CD8-positive, alpha-beta memory T cell (primary cell): ENCODE data around the gene OLFML2B. TPM values are rescaled to one million over a fixed set of nuclear protein-coding genes. Genes with fewer than 3 reads are reported as not detected.
A peak's percentile ranks its signal among the peaks of the same experiment; 100 is the strongest.

Experiments used
- CTCF ChIA-PET: fragments of 350-600 bp; sonication (Branson Sonifier 250); formaldehyde crosslinking; loops from one replicate; lab custom pipeline; 2021; ENCODE audit warnings: antibody characterized with exemption; lab: Charles Lee
- POLR2A ChIA-PET: fragments of 350-600 bp; sonication (Branson Sonifier 250); formaldehyde crosslinking; loops from one replicate; lab custom pipeline; 2021; ENCODE audit warnings: antibody characterized with exemption; lab: Charles Lee
- DNase-seq, 5 donors: peaks; one replicate each; pipeline versions ENCODE4 v3.0.0 to v3.0.0-alpha.2; 2020 to 2022; ENCODE audit warnings: mixed read lengths in 1 of 5
- H3K27ac ChIP-seq: one replicate; pipeline ENCODE4 v1.7.0; 2013; ENCODE audit warnings: low read depth, mild to moderate bottlenecking, low read length, moderate library complexity
- H3K27me3 ChIP-seq: 2 replicates; pipeline ENCODE4 v1.7.0; 2013; ENCODE audit warnings: low read length, mild to moderate bottlenecking; ENCODE audit not compliant: insufficient read depth, poor library complexity, severe bottlenecking
- H3K36me3 ChIP-seq: 2 replicates; pipeline ENCODE4 v1.7.0; 2013; ENCODE audit warnings: mild to moderate bottlenecking, low read length, moderate library complexity; ENCODE audit not compliant: insufficient read depth
- H3K4me1 ChIP-seq: 2 replicates; pipeline ENCODE4 v1.7.0; 2013; ENCODE audit warnings: mild to moderate bottlenecking, low read length, moderate library complexity; ENCODE audit not compliant: insufficient read depth
- H3K4me3 ChIP-seq: 2 replicates; pipeline ENCODE4 v1.7.0; 2013; ENCODE audit warnings: mild to moderate bottlenecking, low read length
- H3K9me3 ChIP-seq: 2 replicates; pipeline ENCODE4 v1.7.0; 2013; ENCODE audit warnings: mild to moderate bottlenecking, low read length
- H3K27ac Mint-ChIP-seq, 8 donors: one replicate each; pipeline ENCODE4 v1.8.0; 2020 to 2021; ENCODE audit warnings: mixed read lengths in 8 of 8, mild to moderate bottlenecking in 6 of 8, inconsistent platforms in 3 of 8, moderate library complexity in 3 of 8
- H3K27me3 Mint-ChIP-seq, 2 donors: one replicate each; pipeline ENCODE4 v1.8.0; 2020 to 2021; ENCODE audit warnings: mixed read lengths in 2 of 2, mild to moderate bottlenecking in 1 of 2, moderate library complexity in 1 of 2
- H3K36me3 Mint-ChIP-seq, 3 donors: one replicate each; pipeline ENCODE4 v1.8.0; 2020 to 2021; ENCODE audit warnings: mixed read lengths in 3 of 3, inconsistent platforms in 1 of 3, mild to moderate bottlenecking in 1 of 3
- H3K4me1 Mint-ChIP-seq, 3 donors: one replicate each; pipeline ENCODE4 v1.8.0; 2020 to 2021; ENCODE audit warnings: mixed read lengths in 3 of 3, inconsistent platforms in 1 of 3, mild to moderate bottlenecking in 1 of 3
- H3K4me3 Mint-ChIP-seq, 7 donors: one replicate each; pipeline ENCODE4 v1.8.0; 2020 to 2021; ENCODE audit warnings: mixed read lengths in 7 of 7, mild to moderate bottlenecking in 6 of 7, moderate library complexity in 4 of 7, inconsistent platforms in 2 of 7
- H3K9me3 Mint-ChIP-seq, 5 donors: one replicate each; pipeline ENCODE4 v1.8.0; 2020 to 2022; ENCODE audit warnings: mixed read lengths in 5 of 5, mild to moderate bottlenecking in 3 of 5, moderate library complexity in 2 of 5, inconsistent platforms in 1 of 5
- polyA plus RNA-seq: library from polyadenylated mRNA; unstranded; fragments of 300-500 nt; fragmentation: Illumina TruSeq; gene quantifications from one replicate; pipeline ENCODE4 v1.2.3, GENCODE V29; 2021
- total RNA-seq, 2 experiments: library from RNA; stranded (reverse); gene quantifications; one replicate each; pipeline ENCODE4 v1.2.3, GENCODE V29; 2021

The OLFML2B gene
- total and polyA plus RNA-seq, 3 experiments from 2014 or later, result 0.22 TPM; not detected in 1

GRCh38 chr1:162004441-162004950 lies 19.2 kb downstream of the OLFML2B start:
- Histone ChIP-seq H3K36me3 (no peaks in the 10 kb centered on the region), H3K27ac (no peak overlapping the region), H3K4me1 (no peaks in the 10 kb centered on the region), H3K9me3 (no peaks in the 10 kb centered on the region), H3K27me3 (peaks cover 3% of the 10 kb centered on the region), H3K4me3 (no peak overlapping the region)
- Mint-ChIP-seq H3K4me1 (no peaks in the 10 kb centered on the region), H3K27ac (peak overlapping the region in 1 of 8 donors; percentile 24), H3K27me3 (peaks cover 10 to 38% of the 10 kb centered on the region in 2 donors), H3K36me3 (no peaks in the 10 kb centered on the region), H3K4me3 (no peak overlapping the region), H3K9me3 (no peaks in the 10 kb centered on the region)
- DNase-seq, result no peak
- CTCF ChIA-PET, result no interaction called here
- POLR2A ChIA-PET, result no interaction called here

GRCh38 chr1:162003830-162004215 lies 19.8 kb downstream of the OLFML2B start:
- no peaks in the 10 kb centered on the region for H3K9me3 Mint-ChIP-seq
- H3K27ac Mint-ChIP-seq, result no peak overlapping the region
- Histone ChIP-seq H3K9me3 (no peaks in the 10 kb centered on the region), H3K36me3 (no peaks in the 10 kb centered on the region), H3K4me3 (no peak overlapping the region), H3K4me1 (no peaks in the 10 kb centered on the region), H3K27ac (no peak overlapping the region), H3K27me3 (peaks cover 3% of the 10 kb centered on the region)
- H3K36me3 Mint-ChIP-seq, result no peaks in the 10 kb centered on the region
- CTCF ChIA-PET, result no interaction called here
- POLR2A ChIA-PET, result no interaction called here
- H3K4me1 Mint-ChIP-seq, result no peaks in the 10 kb centered on the region
- H3K4me3 Mint-ChIP-seq, result no peak overlapping the region
- DNase-seq, result no peak
- peaks cover 10 to 36% of the 10 kb centered on the region in 2 donors for H3K27me3 Mint-ChIP-seq

- no peaks in the 10 kb centered on the region for H3K4me1 Mint-ChIP-seq
Measured at GRCh38 chr1:162003061-162003829, 20.4 kb downstream of the OLFML2B start.

GRCh38 chr1:162000053-162000420 lies 23.6 kb downstream of the OLFML2B start:
- H3K4me1 Mint-ChIP-seq, result no peaks in the 10 kb centered on the region
- H3K36me3 Mint-ChIP-seq, result no peaks in the 10 kb centered on the region
- POLR2A ChIA-PET, result no interaction called here
- Histone ChIP-seq H3K9me3 (no peaks in the 10 kb centered on the region), H3K27me3 (peaks cover 3% of the 10 kb centered on the region), H3K4me1 (no peaks in the 10 kb centered on the region), H3K27ac (no peak overlapping the region), H3K4me3 (no peak overlapping the region), H3K36me3 (no peaks in the 10 kb centered on the region)
- DNase-seq, result no peak
- CTCF ChIA-PET, result no interaction called here
- H3K27ac Mint-ChIP-seq, result no peak overlapping the region
- H3K27me3 Mint-ChIP-seq, result peaks cover 9 to 16% of the 10 kb centered on the region in 2 donors
- H3K9me3 Mint-ChIP-seq, result no peaks in the 10 kb centered on the region
- no peak overlapping the region for H3K4me3 Mint-ChIP-seq

More at GRCh38 chr1:162003061-162003829, 20.4 kb downstream of the OLFML2B start:
- H3K4me3 ChIP-seq, result no peak overlapping the region
- Mint-ChIP-seq H3K4me3 (no peak overlapping the region), H3K27me3 (peaks cover 8 to 35% of the 10 kb centered on the region in 2 donors), H3K27ac (no peak overlapping the region), H3K36me3 (no peaks in the 10 kb centered on the region), H3K9me3 (no peaks in the 10 kb centered on the region)
- DNase-seq, result no peak
- no peaks in the 10 kb centered on the region for H3K4me1 ChIP-seq
- H3K36me3 ChIP-seq, result no peaks in the 10 kb centered on the region
- CTCF ChIA-PET, result no interaction called here
- peaks cover 3% of the 10 kb centered on the region for H3K27me3 ChIP-seq
- no peaks in the 10 kb centered on the region for H3K9me3 ChIP-seq
- no peak overlapping the region for H3K27ac ChIP-seq
- POLR2A ChIA-PET, result no interaction called here

GRCh38 chr1:161999301-162000052 lies 24.2 kb downstream of the OLFML2B start:
- Mint-ChIP-seq H3K27ac (no peak overlapping the region), H3K27me3 (peaks cover 6 to 13% of the 10 kb centered on the region in 2 donors), H3K36me3 (no peaks in the 10 kb centered on the region), H3K9me3 (no peaks in the 10 kb centered on the region), H3K4me1 (no peaks in the 10 kb centered on the region), H3K4me3 (no peak overlapping the region)
- no peak for DNase-seq
- H3K4me3 ChIP-seq, result no peak overlapping the region
- no peak overlapping the region for H3K27ac ChIP-seq
- no peaks in the 10 kb centered on the region for H3K9me3 ChIP-seq
- H3K4me1 ChIP-seq, result no peaks in the 10 kb centered on the region
- ChIA-PET CTCF (no interaction called here), POLR2A (no interaction called here)
- H3K27me3 ChIP-seq, result peaks cover 3% of the 10 kb centered on the region
- no peaks in the 10 kb centered on the region for H3K36me3 ChIP-seq

GRCh38 chr1:161998811-161999210 lies 24.9 kb downstream of the OLFML2B start:
- Histone ChIP-seq H3K27me3 (peaks cover 3% of the 10 kb centered on the region), H3K9me3 (no peaks in the 10 kb centered on the region), H3K36me3 (no peaks in the 10 kb centered on the region), H3K27ac (no peak overlapping the region), H3K4me3 (no peak overlapping the region), H3K4me1 (no peaks in the 10 kb centered on the region)
- Mint-ChIP-seq H3K4me1 (no peaks in the 10 kb centered on the region), H3K4me3 (no peak overlapping the region), H3K27me3 (peaks cover 8 to 10% of the 10 kb centered on the region in 2 donors), H3K27ac (no peak overlapping the region), H3K36me3 (no peaks in the 10 kb centered on the region), H3K9me3 (no peaks in the 10 kb centered on the region)
- POLR2A ChIA-PET, result no interaction called here
- DNase-seq, result no peak
- CTCF ChIA-PET, result no interaction called here

GRCh38 chr1:161997152-161997551 lies 26.5 kb downstream of the OLFML2B start:
- Histone ChIP-seq H3K4me3 (no peak overlapping the region), H3K36me3 (no peaks in the 10 kb centered on the region), H3K27ac (no peak overlapping the region), H3K27me3 (peaks cover 3% of the 10 kb centered on the region), H3K4me1 (no peaks in the 10 kb centered on the region), H3K9me3 (no peaks in the 10 kb centered on the region)
- no peak for DNase-seq
- peaks cover 4 to 17% of the 10 kb centered on the region in 2 donors for H3K27me3 Mint-ChIP-seq
- peaks cover 0 to 3% (median 0%) of the 10 kb centered on the region in 3 donors for H3K36me3 Mint-ChIP-seq
- POLR2A ChIA-PET, result no interaction called here
- CTCF ChIA-PET, result no interaction called here
- H3K4me3 Mint-ChIP-seq, result peak overlapping the region in 1 of 7 donors; percentile 7
- H3K4me1 Mint-ChIP-seq, result no peaks in the 10 kb centered on the region
- H3K27ac Mint-ChIP-seq, result no peak overlapping the region
- no peaks in the 10 kb centered on the region for H3K9me3 Mint-ChIP-seq

- Histone ChIP-seq H3K27me3 (no peaks in the 10 kb centered on the region), H3K9me3 (no peaks in the 10 kb centered on the region), H3K36me3 (no peaks in the 10 kb centered on the region), H3K4me3 (no peak overlapping the region), H3K27ac (no peak overlapping the region), H3K4me1 (no peaks in the 10 kb centered on the region)
- Mint-ChIP-seq H3K4me3 (no peak overlapping the region), H3K27me3 (peaks cover 12 to 20% of the 10 kb centered on the region in 2 donors), H3K27ac (no peak overlapping the region), H3K9me3 (no peaks in the 10 kb centered on the region), H3K4me1 (no peaks in the 10 kb centered on the region), H3K36me3 (peaks cover 0 to 3% (median 0%) of the 10 kb centered on the region in 3 donors)
- no peak for DNase-seq
- CTCF ChIA-PET, result no interaction called here
- POLR2A ChIA-PET, result no interaction called here
Measured at GRCh38 chr1:161994175-161994668, 29.4 kb downstream of the OLFML2B start.
